ENCODE results near the gene CORO7.

DNA sequence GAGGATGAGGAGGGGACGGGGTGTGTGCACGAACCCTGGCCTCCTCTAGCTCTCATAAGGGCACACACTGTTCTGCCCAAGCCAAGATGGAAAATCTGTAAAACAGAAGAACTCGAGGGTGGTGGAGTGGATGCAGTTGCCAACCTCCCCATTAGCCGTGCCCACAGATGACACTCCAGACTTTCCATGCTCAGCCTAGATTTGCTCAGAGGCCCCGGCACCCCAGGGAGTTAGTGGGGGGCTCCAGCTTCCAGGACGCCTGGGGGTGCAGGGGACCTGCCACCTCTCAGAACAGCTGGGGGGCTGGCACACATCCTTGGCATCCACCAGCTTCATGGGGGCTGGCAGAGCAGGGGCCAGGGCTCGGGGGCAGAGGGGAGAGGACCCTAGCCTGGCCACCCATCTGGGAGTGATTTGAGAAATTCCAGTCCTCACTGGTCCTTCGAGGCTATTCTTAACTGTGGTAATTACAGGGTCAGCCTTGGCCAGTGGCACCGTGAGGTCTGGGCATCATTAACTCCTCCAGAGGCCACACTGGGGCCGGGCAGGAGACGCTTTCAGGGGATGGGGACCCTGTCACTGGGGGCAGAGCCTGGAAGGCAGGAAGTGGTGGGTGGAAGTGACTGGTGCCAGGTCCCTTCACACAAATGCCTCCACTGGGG lies 30.5 kb downstream of the CORO7 start:
- TF ChIP-seq, protein P1, sequence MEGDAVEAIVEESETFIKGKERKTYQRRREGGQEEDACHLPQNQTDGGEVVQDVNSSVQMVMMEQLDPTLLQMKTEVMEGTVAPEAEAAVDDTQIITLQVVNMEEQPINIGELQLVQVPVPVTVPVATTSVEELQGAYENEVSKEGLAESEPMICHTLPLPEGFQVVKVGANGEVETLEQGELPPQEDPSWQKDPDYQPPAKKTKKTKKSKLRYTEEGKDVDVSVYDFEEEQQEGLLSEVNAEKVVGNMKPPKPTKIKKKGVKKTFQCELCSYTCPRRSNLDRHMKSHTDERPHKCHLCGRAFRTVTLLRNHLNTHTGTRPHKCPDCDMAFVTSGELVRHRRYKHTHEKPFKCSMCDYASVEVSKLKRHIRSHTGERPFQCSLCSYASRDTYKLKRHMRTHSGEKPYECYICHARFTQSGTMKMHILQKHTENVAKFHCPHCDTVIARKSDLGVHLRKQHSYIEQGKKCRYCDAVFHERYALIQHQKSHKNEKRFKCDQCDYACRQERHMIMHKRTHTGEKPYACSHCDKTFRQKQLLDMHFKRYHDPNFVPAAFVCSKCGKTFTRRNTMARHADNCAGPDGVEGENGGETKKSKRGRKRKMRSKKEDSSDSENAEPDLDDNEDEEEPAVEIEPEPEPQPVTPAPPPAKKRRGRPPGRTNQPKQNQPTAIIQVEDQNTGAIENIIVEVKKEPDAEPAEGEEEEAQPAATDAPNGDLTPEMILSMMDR (IDR thresholded peaks at IDR 0.05; ENCODE audit: low read length) = no peak
- no peak for TF ChIP-seq EZH2 (IDR thresholded peaks at IDR 0.05; ENCODE audit: borderline replicate concordance, low read length)
